ENCODE results near the gene GLMP. TPM values are rescaled to one million over a fixed set of nuclear protein-coding genes. Genes with fewer than 3 reads are reported as not detected.

GLMP gene
- total RNA-seq, 2 donors from 2014 or later, result 16.5 to 24.4 TPM

DNA sequence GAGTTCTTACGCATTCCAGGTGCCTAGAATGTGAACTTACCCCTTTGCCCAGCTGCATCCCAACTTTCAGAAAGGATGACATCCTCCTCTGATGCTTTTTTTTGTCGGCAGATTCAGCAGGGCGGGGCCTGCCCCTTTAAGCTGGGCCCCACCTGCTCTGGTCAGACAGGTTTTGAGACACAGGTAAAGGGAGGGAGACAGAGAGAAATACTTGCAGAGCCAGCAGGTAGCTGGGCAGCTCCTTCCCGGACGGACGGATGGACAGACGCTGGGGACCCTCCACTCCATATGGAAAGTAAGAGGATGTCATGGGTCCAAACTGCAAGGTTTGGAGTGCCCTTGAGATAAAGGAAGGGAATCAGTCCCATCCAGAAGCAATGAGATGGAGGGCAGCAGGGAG is 11.4 kb downstream of the GLMP start, which contains the start of gene TMEM79:
TSS of gene TMEM79 (plus strand) at position 214 of the 400 bp plus-strand sequence. CDS start 902 bp downstream, outside the sequence.
- Histone ChIP-seq H3K9me3 (no peaks in the 10 kb centered on the region), H3K36me3 (replicated peaks in 1 of 2; ENCODE audit: insufficient read depth in 1 of 2, low read depth in 2 of 2) (no peaks in the 10 kb centered on the region), H3K27me3 (no peaks in the 10 kb centered on the region), H3K4me1 (peaks cover 25% of the 10 kb centered on the region), H3K4me3 (peak within 1 kb of the TSS; percentile 82 to 96), H3K27ac (peak within 1 kb of the TSS in 3 of 4 donors; percentile 81 to 92 (median 86))
- DNase-seq (no peak), ATAC-seq (no peak)
- intact Hi-C loops (cut with DNase I), result no loop called here
- no peak for TF ChIP-seq POLR2A (IDR thresholded peaks at IDR 0.05)
- TF ChIP-seq, protein P1, sequence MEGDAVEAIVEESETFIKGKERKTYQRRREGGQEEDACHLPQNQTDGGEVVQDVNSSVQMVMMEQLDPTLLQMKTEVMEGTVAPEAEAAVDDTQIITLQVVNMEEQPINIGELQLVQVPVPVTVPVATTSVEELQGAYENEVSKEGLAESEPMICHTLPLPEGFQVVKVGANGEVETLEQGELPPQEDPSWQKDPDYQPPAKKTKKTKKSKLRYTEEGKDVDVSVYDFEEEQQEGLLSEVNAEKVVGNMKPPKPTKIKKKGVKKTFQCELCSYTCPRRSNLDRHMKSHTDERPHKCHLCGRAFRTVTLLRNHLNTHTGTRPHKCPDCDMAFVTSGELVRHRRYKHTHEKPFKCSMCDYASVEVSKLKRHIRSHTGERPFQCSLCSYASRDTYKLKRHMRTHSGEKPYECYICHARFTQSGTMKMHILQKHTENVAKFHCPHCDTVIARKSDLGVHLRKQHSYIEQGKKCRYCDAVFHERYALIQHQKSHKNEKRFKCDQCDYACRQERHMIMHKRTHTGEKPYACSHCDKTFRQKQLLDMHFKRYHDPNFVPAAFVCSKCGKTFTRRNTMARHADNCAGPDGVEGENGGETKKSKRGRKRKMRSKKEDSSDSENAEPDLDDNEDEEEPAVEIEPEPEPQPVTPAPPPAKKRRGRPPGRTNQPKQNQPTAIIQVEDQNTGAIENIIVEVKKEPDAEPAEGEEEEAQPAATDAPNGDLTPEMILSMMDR (IDR thresholded peaks at IDR 0.05), result no peak
- WGBS, 2 donors, result 73 to 77% methylated on average over 7 of the region's 7 CpGs

DNA sequence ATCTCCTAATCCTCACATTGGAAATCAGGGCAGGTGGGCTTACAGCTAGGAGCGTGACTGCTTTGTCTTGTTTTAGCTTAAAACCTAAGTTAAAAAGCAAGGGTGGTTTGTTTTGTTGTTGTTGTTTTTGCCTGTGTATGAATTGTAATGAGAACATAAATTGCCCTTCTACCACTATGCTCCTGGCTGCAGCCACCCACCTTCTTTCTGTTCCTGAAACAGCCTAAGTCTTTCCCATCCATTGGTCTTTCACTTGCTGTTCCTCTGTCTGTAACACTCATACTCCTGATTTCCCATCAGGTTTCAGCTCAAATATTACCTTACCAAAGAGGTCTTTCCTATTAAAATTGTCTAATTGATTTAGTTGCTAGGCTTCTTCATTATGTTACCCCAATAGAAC is 12.0 kb downstream of the GLMP start:
- WGBS, 2 donors, result 73 to 85% methylated on average over 1 of the region's 1 CpG
- Histone ChIP-seq H3K4me3 (peak overlapping the region in 1 of 2 donors; percentile 82), H3K36me3 (replicated peaks in 1 of 2; ENCODE audit: insufficient read depth in 1 of 2, low read depth in 2 of 2) (no peaks in the 10 kb centered on the region), H3K27ac (peak overlapping the region in 1 of 4 donors; percentile 92), H3K27me3 (no peaks in the 10 kb centered on the region), H3K9me3 (no peaks in the 10 kb centered on the region), H3K4me1 (peaks cover 25% of the 10 kb centered on the region)
- ATAC-seq (no peak), DNase-seq (no peak)
- intact Hi-C loops (cut with DNase I), result no loop called here
- TF ChIP-seq, protein P1 (IDR thresholded peaks at IDR 0.05), result no peak
- no peak for TF ChIP-seq POLR2A (IDR thresholded peaks at IDR 0.05)

DNA sequence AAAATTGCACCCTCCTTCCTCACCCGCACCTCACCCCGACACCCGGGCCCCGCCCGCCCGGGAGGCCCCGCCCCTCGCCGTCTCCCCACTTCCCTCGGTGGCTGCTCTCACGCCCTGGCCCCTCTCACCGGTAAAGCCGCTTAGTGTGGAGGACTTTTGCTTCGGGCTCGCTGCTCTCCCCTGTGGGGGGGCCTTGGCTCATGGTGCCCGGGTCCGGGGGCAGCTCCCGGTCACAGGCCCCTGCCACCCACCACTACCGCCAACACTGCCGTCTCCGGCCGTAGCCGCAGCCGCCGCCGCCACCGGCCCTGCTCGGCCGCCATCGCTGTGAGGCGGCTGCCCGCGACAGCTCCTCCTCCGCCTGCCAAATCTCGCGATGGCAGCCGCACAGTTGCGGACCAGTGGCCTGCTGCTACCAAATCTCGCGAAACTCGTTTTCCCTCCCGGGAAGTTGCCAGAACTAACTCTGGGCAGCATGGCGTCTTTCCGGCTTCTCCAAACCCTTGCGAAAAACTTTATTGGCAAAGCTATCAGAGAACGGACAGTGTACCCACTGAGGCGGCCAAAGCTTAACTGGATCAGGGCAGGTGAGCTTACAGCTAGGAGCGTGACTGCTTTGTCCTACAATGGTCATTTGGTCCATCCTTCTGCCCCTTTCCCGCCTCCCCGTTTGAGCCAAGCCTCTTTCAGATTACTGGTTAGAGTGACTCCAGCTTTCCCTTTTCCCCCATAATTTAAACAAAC is 12.8 kb downstream of the GLMP start, which contains the start of gene SMG5:
TSS of gene SMG5 (minus strand) at position 347 of the 744 bp plus-strand sequence. CDS start at position 202, 145 bp downstream.
- ATAC-seq, result peak; percentile 98
- 0 to 1% methylated on average over 31 to 36 of the region's 50 CpGs for WGBS, 2 donors

DNA sequence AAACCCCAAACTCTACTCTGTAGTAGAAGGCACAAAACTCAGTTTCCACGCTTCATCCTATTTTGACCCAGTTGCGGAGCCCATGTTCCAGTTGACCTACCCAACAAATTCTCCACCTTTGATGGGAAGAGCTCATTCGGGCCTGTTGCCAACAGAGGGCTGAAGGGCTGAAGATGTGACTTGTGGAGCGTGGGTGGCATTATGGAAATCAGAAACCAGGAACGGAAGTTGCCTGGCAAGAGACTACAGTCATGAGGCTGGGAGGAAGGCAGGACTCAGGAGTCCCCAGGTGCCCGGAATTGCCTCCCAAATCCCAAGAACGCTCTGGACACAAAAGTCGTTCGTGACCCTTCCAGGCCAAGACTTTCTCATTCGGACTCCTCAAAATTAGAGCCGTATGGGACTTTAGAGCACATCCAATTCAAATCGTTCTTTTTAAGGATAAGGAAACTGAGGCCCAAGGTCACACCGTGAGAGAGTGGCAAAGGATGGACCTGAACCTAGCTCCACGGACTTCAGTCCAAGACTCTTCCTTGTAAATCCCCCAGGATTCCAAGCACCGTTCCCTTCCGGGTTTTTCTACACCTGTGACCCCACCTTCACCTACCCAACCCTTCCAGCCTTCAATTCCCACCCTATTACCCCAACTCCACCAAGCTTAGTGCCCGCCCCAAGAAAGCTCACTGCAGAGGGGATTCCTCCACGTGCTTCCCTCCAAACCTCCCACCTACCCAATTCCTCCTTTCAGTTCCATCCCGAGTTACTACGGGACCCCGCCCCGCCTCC is 13.6 kb downstream of the GLMP start:
- intact Hi-C loops (cut with DNase I), result no loop called here

More for the DNA sequence above, 12.8 kb downstream of the GLMP start, which contains the start of gene SMG5:
- Histone ChIP-seq H3K27me3 (no peaks in the 10 kb centered on the region), H3K4me3 (peak within 1 kb of the TSS; percentile 82 to 96), H3K27ac (peak within 1 kb of the TSS; percentile 67 to 92 (median 84)), H3K9me3 (no peaks in the 10 kb centered on the region), H3K4me1 (peaks cover 25% of the 10 kb centered on the region), H3K36me3 (replicated peaks in 1 of 2; ENCODE audit: insufficient read depth in 1 of 2, low read depth in 2 of 2) (peaks cover 0 to 5% of the 10 kb centered on the region in 2 donors)
- TF ChIP-seq, protein P1 (IDR thresholded peaks at IDR 0.05), result no peak
- peak; percentile 75 to 92 (median 90) for TF ChIP-seq POLR2A (IDR thresholded peaks at IDR 0.05)
- intact Hi-C loops (cut with DNase I), result no loop called here
- peak; percentile 96 to 98 (median 98) for DNase-seq

More for the DNA sequence above, 13.6 kb downstream of the GLMP start:
- ATAC-seq (peak; percentile 43), DNase-seq (peak in 3 of 4 donors; percentile 27 to 46 (median 40))
- H3K4me3 ChIP-seq, result peak overlapping the region; percentile 82 to 96
- H3K36me3 ChIP-seq (replicated peaks in 1 of 2; ENCODE audit: insufficient read depth in 1 of 2, low read depth in 2 of 2), result peaks cover 0 to 9% of the 10 kb centered on the region in 2 donors
- H3K27me3 ChIP-seq, result no peaks in the 10 kb centered on the region
- peak overlapping the region; percentile 67 to 92 (median 84) for H3K27ac ChIP-seq
- TF ChIP-seq, protein P1 (IDR thresholded peaks at IDR 0.05), result no peak
- no peak for TF ChIP-seq POLR2A (IDR thresholded peaks at IDR 0.05)
- H3K9me3 ChIP-seq, result no peaks in the 10 kb centered on the region
- H3K4me1 ChIP-seq, result peaks cover 25% of the 10 kb centered on the region
- 9% methylated on average over 22 of the region's 22 CpGs for WGBS, 2 donors
